CD14-positive monocyte (primary cell): ENCODE results near the gene SLIT1. TPM values are rescaled to one million over a fixed set of nuclear protein-coding genes. Genes with fewer than 3 reads are reported as not detected.

Experiments used
- DNase-seq, 3 donors: peaks; one replicate each; pipeline ENCODE4 v3.0.0-alpha.2; 2011 to 2022
- H2AFZ ChIP-seq: 2 replicates; pipeline ENCODE4 v1.6.0; 2012; ENCODE audit warnings: mild to moderate bottlenecking, low read depth, low read length, inconsistent platforms; ENCODE audit not compliant: insufficient read depth, poor library complexity, severe bottlenecking
- H3K27ac ChIP-seq, 2 donors: 1 replicate in 1 of 2; 2 replicates in 1 of 2; pipeline ENCODE4 v1.5.1; 2012 to 2013; ENCODE audit warnings: low read length in 2 of 2, control low read depth in 1 of 2, inconsistent platforms in 1 of 2, low read depth in 1 of 2, mild to moderate bottlenecking in 1 of 2
- H3K27me3 ChIP-seq, 2 donors: one replicate each; pipeline versions ENCODE4 v1.6.0 to v1.6.1; 2011 to 2013; ENCODE audit warnings: low read length in 2 of 2; ENCODE audit not compliant: control insufficient read depth in 2 of 2, insufficient read depth in 2 of 2
- H3K36me3 ChIP-seq, 2 donors: replicated peaks in 1 of 2; 1 replicate in 1 of 2; 2 replicates in 1 of 2; pipeline versions ENCODE4 v1.5.1 to v1.6.1; 2012 to 2013; ENCODE audit warnings: low read length in 2 of 2, control low read depth in 1 of 2, inconsistent platforms in 1 of 2, mild to moderate bottlenecking in 1 of 2; ENCODE audit not compliant: insufficient read depth in 2 of 2, control insufficient read depth in 1 of 2
- H3K4me1 ChIP-seq, 2 donors: 1 replicate in 1 of 2; 2 replicates in 1 of 2; pipeline versions ENCODE4 v1.5.1 to v1.6.1; 2012 to 2013; ENCODE audit warnings: low read length in 2 of 2, control low read depth in 1 of 2, inconsistent platforms in 1 of 2, mild to moderate bottlenecking in 1 of 2, moderate library complexity in 1 of 2; ENCODE audit not compliant: insufficient read depth in 2 of 2, control insufficient read depth in 1 of 2
- H3K4me2 ChIP-seq: replicated peaks from 2 replicates; pipeline ENCODE3; 2012; ENCODE audit warnings: low read length, moderate library complexity, mild to moderate bottlenecking; ENCODE audit not compliant: poor library complexity, severe bottlenecking; ENCODE audit errors: extremely low read depth
- H3K4me3 ChIP-seq, 3 experiments: fragments of 200-600 bp in 1 of 3; sonication (generic) in 1 of 3; replicated peaks in 1 of 3; 1 replicate in 2 of 3; 2 replicates in 1 of 3; pipeline ENCODE4 v1.5.1; 2011 to 2013; ENCODE audit warnings: low read length in 3 of 3, mild to moderate bottlenecking in 3 of 3, control low read depth in 2 of 3, low read depth in 2 of 3, inconsistent platforms in 1 of 3, moderate library complexity in 1 of 3
- H3K79me2 ChIP-seq: 2 replicates; pipeline ENCODE4 v1.6.0; 2012; ENCODE audit warnings: mild to moderate bottlenecking, control low read depth, inconsistent platforms, low read length, moderate library complexity; ENCODE audit not compliant: insufficient read depth
- H3K9ac ChIP-seq: 2 replicates; pipeline ENCODE4 v1.6.0; 2017; ENCODE audit warnings: low read length, mild to moderate bottlenecking; ENCODE audit not compliant: insufficient read depth, poor library complexity, severe bottlenecking
- H3K9me3 ChIP-seq, 2 donors: replicated peaks in 1 of 2; 1 replicate in 1 of 2; 2 replicates in 1 of 2; pipeline versions ENCODE4 v1.5.1 to v1.6.1; 2012 to 2013; ENCODE audit warnings: low read length in 2 of 2, control low read depth in 1 of 2; ENCODE audit not compliant: control insufficient read depth in 1 of 2, insufficient read depth in 1 of 2
- H4K20me1 ChIP-seq: 2 replicates; pipeline ENCODE4 v1.6.0; 2012; ENCODE audit warnings: mild to moderate bottlenecking, low read length, control low read depth, moderate library complexity; ENCODE audit not compliant: insufficient read depth
- H3K27ac Mint-ChIP-seq, 7 donors: one replicate each; pipeline ENCODE4 v1.8.0; 2020; ENCODE audit warnings: mild to moderate bottlenecking in 7 of 7, mixed read lengths in 7 of 7, moderate library complexity in 6 of 7, inconsistent platforms in 2 of 7
- H3K27me3 Mint-ChIP-seq, 3 donors: one replicate each; pipeline ENCODE4 v1.8.0; 2021 to 2022; ENCODE audit warnings: low read depth in 3 of 3, mild to moderate bottlenecking in 3 of 3, mixed read lengths in 3 of 3, moderate library complexity in 3 of 3, inconsistent platforms in 1 of 3
- H3K36me3 Mint-ChIP-seq, 2 donors: one replicate each; pipeline ENCODE4 v1.8.0; 2020; ENCODE audit warnings: mixed read lengths in 2 of 2, inconsistent platforms in 1 of 2, mild to moderate bottlenecking in 1 of 2
- H3K4me1 Mint-ChIP-seq: one replicate; pipeline ENCODE4 v1.8.0; 2020; ENCODE audit warnings: mild to moderate bottlenecking, mixed read lengths
- H3K4me3 Mint-ChIP-seq, 2 donors: one replicate each; pipeline ENCODE4 v1.8.0; 2020; ENCODE audit warnings: mild to moderate bottlenecking in 2 of 2, mixed read lengths in 2 of 2, moderate library complexity in 1 of 2
- H3K9me3 Mint-ChIP-seq, 7 donors: one replicate each; pipeline ENCODE4 v1.8.0; 2020 to 2022; ENCODE audit warnings: mixed read lengths in 7 of 7, mild to moderate bottlenecking in 6 of 7, moderate library complexity in 6 of 7, inconsistent platforms in 2 of 7
- CTCF ChIP-seq: fragments of 200-600 bp; IDR thresholded peaks from one replicate; pipeline ENCODE4 v1.8.0; 2022; ENCODE audit warnings: antibody characterized with exemption, mild to moderate bottlenecking
- WGBS: methylation state at CpG from one replicate; pipeline ENCODE4 v1.1.5; 2013; ENCODE audit warnings: missing lambda C conversion rate; ENCODE audit not compliant: insufficient coverage; 5-methylcytosine and 5-hydroxymethylcytosine counted together
- intact Hi-C, 2 donors: fragments of 100-400 bp; cut with micrococcal nuclease; formaldehyde crosslinking; loops; one replicate each; pipeline versions ENCODE4 v1.15.0 to v1.15.1; 2023
- polyA plus RNA-seq, 3 donors: library from polyadenylated mRNA; depleted of rRNA in 1 of 3; unstranded in 2 of 3; stranded (reverse) in 1 of 3; fragments of 300-500 nt in 2 of 3; fragments of >200 nt in 1 of 3; fragmentation: Illumina TruSeq in 2 of 3; gene quantifications; 1 replicate in 2 of 3; 2 replicates in 1 of 3; pipeline ENCODE4 v1.2.3, GENCODE V29; 2012 to 2021

Gene SLIT1
- polyA plus RNA-seq, 3 donors = 0.05 to 0.81 (median 0.16) TPM

DNA sequence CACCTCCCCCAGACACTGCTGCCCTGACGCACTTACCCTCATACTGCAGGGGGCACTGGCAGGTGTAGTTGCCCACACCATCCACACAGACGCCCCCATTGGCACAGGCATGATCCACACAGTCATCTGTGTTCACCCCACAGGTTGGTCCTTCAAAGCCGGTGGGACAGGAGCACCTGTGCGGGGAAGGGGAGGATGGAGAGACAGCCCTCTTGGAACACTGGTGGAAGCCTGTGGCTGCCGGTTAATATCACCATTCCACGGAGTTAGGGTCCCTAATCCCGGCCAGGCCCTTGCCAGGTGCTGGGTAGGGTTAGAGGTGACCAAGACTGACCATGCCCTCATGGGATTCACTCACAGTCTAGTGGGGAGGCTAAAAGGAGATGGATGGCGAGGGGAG, 171.8 kb downstream of the SLIT1 start:
- Mint-ChIP-seq H3K27me3 (peaks cover 0 to 7% (median 2%) of the 10 kb centered on the region in 3 donors), H3K27ac (peak overlapping the region in 1 of 7 donors; percentile 35), H3K4me3 (no peak overlapping the region), H3K36me3 (no peaks in the 10 kb centered on the region), H3K4me1 (peaks cover 2% of the 10 kb centered on the region), H3K9me3 (peaks cover 0 to 3% (median 0%) of the 10 kb centered on the region in 7 donors)
- Histone ChIP-seq H3K4me1 (no peaks in the 10 kb centered on the region), H3K27me3 (no peaks in the 10 kb centered on the region), H3K79me2 (no peaks in the 10 kb centered on the region), H2AFZ (no peak overlapping the region), H3K4me3 (no peak overlapping the region), H3K9me3 (no peaks in the 10 kb centered on the region), H3K27ac (no peak overlapping the region), H3K36me3 (no peaks in the 10 kb centered on the region), H3K4me2 (no peak overlapping the region), H4K20me1 (no peaks in the 10 kb centered on the region), H3K9ac (no peak overlapping the region)
- intact Hi-C loops = no loop called here
- DNase-seq = no peak
- TF ChIP-seq CTCF = no peak
- 93% methylated on average over 6 of the region's 8 CpGs for WGBS

- Mint-ChIP-seq H3K9me3 (peaks cover 0 to 4% (median 0%) of the 10 kb centered on the region in 7 donors), H3K4me1 (peaks cover 2% of the 10 kb centered on the region), H3K36me3 (no peaks in the 10 kb centered on the region), H3K4me3 (no peak overlapping the region), H3K27me3 (peaks cover 0 to 6% (median 2%) of the 10 kb centered on the region in 3 donors), H3K27ac (no peak overlapping the region)
- TF ChIP-seq CTCF = no peak
- Histone ChIP-seq H3K4me3 (no peak overlapping the region), H3K36me3 (no peaks in the 10 kb centered on the region), H3K27me3 (no peaks in the 10 kb centered on the region), H4K20me1 (no peaks in the 10 kb centered on the region), H2AFZ (no peak overlapping the region), H3K9ac (no peak overlapping the region), H3K27ac (no peak overlapping the region), H3K79me2 (no peaks in the 10 kb centered on the region), H3K9me3 (no peaks in the 10 kb centered on the region), H3K4me1 (no peaks in the 10 kb centered on the region), H3K4me2 (no peak overlapping the region)
- DNase-seq = no peak
- intact Hi-C loops = no loop called here
- WGBS = 84% methylated on average over 7 of the region's 8 CpGs
Observed at GRCh38 chr10:97013568-97013967, 172.2 kb downstream of the SLIT1 start.
